MM.1S (cell line): ENCODE results near the gene ZBTB42.

ENCODE experiments used
- EZH2 ChIP-seq: fragments of 300-600 bp; sonication (generic); optimal IDR thresholded peaks from 2 replicates; pipeline ENCODE3; 2017; ENCODE audit warnings: low read depth, mild to moderate bottlenecking, antibody characterized with exemption, low read length, mixed read lengths
- EZH2phosphoT487 ChIP-seq: fragments of 300-600 bp; sonication (generic); IDR thresholded peaks from 2 replicates; pipeline ENCODE4 v1.6.1; 2018; ENCODE audit warnings: antibody characterized with exemption, low read length
- TF ChIP-seq, protein P1 (sequence below): fragments of 300-600 bp; sonication (generic); IDR thresholded peaks from 2 replicates; pipeline ENCODE4 v1.5.1; 2016; ENCODE audit warnings: antibody characterized with exemption, low read length, mixed read lengths

DNA sequence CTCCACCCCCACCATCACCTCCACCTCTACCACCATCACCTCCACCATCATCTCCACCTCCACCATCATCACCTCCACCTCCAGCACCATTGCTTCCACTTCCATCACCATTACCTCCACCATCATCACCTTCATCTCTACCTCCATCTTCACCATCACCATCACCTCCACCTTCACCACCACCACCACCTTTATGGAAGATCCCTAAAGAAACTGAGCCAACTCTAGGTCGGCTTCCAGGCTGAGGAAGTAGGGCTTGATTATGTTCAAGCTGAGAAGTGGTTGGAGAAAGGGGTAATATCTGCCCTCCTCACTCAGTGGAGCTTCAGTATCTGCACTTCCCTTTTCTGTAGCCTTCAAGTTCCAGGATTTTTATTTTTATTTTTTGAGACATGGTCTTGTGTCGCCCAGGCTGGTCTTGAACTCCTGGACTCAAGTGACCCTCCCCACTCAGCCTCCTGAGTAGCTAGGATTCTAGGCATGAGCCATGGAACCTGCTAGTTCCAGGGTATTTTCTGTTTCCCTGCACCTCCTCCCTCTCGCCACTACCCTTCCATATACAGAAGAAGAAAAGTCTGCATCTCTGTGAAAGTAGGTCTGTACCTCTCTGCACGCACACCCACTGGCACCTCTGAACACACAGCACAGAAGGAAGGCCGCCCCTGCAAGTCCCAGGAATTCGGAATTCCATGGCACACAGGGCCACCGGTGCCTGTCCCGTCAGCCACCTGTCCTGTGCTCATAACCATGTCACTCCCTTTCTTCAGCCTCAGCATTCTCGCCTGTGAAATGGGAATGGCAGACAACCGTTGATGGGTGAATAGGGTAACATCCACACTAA, 5.9 kb downstream of the ZBTB42 start:
- TF ChIP-seq, protein P1, sequence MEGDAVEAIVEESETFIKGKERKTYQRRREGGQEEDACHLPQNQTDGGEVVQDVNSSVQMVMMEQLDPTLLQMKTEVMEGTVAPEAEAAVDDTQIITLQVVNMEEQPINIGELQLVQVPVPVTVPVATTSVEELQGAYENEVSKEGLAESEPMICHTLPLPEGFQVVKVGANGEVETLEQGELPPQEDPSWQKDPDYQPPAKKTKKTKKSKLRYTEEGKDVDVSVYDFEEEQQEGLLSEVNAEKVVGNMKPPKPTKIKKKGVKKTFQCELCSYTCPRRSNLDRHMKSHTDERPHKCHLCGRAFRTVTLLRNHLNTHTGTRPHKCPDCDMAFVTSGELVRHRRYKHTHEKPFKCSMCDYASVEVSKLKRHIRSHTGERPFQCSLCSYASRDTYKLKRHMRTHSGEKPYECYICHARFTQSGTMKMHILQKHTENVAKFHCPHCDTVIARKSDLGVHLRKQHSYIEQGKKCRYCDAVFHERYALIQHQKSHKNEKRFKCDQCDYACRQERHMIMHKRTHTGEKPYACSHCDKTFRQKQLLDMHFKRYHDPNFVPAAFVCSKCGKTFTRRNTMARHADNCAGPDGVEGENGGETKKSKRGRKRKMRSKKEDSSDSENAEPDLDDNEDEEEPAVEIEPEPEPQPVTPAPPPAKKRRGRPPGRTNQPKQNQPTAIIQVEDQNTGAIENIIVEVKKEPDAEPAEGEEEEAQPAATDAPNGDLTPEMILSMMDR: no peak
- TF ChIP-seq EZH2 (no peak), EZH2phosphoT487 (no peak)
